IPS-18c (cell line): ENCODE data around the gene TBCD.
"Not testable (repeated sequence)": the region's sequence is repeated elsewhere in the genome, so short reads cannot be mapped to it uniquely, and the experiment has no call there.

ENCODE experiments used
- H3K4me3 ChIP-seq: 2 replicates; pipeline ENCODE4 v1.7.0; 2013; ENCODE audit warnings: low read depth, mild to moderate bottlenecking, low read length, moderate library complexity; ENCODE audit not compliant: insufficient read depth
- H3K9me3 ChIP-seq: one replicate; pipeline ENCODE4 v1.6.1; 2013; ENCODE audit warnings: mild to moderate bottlenecking, low read length, moderate library complexity; ENCODE audit not compliant: control insufficient read depth, insufficient read depth

TBCD gene

DNA sequence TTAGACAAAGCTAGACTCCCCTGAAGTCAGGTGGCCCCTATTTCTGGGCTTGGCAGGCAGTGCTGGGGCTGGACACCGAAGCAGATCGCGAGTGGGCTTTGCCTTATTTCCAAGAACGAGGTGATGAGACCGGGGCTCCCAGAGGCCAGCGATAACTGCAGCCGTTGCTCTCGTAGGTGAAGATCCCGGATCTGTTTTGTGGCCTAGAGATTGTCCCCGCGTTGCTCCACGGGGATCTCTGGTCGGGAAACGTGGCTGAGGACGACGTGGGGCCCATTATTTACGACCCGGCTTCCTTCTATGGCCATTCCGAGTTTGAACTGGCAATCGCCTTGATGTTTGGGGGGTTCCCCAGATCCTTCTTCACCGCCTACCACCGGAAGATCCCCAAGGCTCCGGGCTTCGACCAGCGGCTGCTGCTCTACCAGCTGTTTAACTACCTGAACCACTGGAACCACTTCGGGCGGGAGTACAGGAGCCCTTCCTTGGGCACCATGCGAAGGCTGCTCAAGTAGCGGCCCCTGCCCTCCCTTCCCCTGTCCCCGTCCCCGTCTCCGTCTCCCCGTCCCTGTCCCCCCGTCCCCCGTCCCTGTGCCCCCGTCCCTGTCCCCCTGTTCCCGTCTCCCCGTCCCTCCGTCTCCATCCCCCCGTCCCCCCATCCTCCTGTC lies 1.5 kb upstream of the TBCD start:
- Histone ChIP-seq H3K4me3 (no peak overlapping the region), H3K9me3 (peaks cover 6% of the 10 kb centered on the region)

DNA sequence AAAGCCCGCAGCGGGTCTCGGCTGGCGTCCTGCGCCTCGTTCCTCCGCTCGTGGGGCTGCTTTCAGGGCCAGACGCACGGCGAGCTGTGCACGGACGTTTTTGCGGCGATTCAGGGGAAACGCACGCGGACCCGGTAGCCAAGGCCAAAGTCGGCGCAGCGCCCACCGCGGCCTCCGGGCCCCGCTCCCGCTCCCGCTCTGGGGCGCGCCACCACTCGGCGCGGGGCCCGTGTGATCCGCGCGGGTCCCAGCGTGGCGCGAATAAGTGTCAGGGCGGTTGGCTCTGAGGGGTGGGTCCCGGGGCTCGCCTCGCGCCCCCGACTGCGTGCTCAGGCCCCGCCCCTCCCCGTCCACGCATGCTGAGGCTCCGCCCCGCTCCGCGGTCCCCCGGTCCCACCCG lies 694 bp upstream of the TBCD start:
- Histone ChIP-seq H3K9me3 (peaks cover 6% of the 10 kb centered on the region), H3K4me3 (peak overlapping the region; percentile 57)

- H3K9me3 ChIP-seq, result peaks cover 3% of the 10 kb centered on the region
- peak overlapping the region; percentile 99 for H3K4me3 ChIP-seq
Observed at GRCh38 chr17:82752371-82753200, 721 bp downstream of the TBCD start.

DNA sequence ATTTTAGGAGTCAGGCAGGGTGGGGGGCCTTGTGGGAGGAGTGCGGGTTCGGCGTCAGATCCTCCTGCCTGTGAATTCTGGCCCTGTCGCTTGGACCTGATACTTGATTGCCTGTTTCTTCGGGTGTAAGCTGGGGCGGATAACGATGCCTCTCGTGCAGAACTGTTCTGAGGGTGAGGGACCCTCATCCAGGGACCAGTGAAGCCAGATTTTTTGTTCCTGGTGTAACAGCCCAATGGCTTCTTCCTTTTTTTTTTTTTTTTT lies 1.3 kb downstream of the TBCD start:
- Histone ChIP-seq H3K9me3 (peaks cover 2% of the 10 kb centered on the region), H3K4me3 (peak overlapping the region; percentile 99)

DNA sequence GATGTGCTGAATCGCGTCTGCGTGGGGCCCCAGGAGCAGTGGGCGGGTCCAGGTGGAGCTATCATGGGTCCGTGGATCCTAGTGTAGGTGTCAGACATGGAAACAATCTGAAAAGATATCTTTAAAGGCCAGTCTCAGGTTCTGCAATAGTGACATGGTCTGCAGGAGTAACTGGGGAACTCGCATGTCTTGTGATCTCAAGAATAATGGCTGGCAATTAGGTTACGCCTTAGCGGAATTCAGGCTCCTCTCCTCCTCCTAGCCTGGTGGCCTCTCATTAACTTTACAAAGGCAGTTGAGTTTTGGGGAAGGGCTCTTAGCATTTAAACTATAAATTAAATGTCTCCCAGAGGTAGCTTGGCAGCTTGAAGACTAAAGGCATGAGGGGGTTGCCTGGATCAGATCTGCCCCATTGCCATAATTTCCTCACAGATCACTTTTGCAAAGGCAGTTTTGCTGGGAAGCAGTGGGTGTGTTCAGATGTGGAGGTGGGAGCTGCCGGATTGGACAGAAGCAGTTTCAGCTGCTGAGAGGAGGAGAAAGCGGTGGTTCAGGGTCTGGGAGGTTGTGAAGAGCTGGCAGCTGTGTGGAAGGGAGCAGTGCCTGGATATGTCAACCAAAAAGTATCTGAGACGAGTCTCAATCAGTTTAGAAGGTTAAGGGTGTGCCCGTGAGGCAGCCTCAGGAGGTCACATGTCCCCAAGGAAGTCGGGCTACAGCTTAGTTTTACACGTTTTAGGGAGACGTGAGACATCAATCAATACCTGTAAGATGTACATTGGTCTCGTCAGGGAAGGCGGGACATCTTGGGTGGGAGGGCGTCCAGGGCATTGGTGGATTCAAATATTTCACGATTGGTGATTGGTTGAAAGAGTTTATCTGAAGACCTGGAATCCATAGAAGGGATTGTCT lies 2.7 kb downstream of the TBCD start:
- no peaks in the 10 kb centered on the region for H3K9me3 ChIP-seq
- H3K4me3 ChIP-seq, result peak overlapping the region; percentile 34

DNA sequence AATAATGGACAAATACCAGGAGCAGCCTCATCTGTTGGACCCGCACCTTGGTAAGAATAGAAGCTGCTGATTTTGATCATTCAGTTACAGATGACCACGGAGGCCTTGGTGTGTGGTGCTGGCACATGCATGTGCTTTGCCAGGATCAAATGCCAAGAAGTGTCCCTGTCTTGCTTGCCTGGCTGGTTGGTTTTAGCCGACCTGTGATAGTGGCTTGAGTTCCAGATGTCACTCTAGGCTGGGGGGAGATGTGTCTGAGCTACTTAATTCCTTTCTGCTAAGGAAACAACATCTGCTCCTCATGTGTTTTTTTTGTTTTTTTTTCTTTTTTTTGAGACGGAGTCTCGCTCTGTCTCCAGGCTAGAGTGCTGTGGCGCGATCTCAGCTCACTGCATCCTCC lies 4.3 kb downstream of the TBCD start:
- no peak overlapping the region for H3K4me3 ChIP-seq
- no peaks in the 10 kb centered on the region for H3K9me3 ChIP-seq

DNA sequence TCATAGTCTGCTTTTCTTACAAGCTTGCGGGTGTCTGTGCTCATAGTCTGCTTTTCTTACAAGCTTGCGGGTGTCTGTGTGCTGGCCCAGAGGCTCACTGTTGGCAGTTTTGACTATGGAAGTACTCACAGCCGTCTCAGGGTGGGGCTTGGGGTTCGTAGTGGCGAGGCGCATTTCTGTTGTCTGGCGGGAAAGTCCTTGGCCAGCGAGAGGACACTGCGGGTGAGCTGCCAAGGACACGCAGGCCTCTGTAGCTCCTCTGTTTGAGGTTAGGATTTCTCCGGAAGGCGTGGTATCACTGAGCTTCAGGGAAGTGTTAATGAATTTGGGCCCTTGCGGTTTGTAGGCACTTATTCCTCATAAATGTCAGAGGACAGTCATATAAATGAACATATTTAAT lies 13.5 kb downstream of the TBCD start:
- H3K4me3 ChIP-seq, result no peak overlapping the region
- H3K9me3 ChIP-seq, result no peaks in the 10 kb centered on the region

GRCh38 chr17:82767041-82767754 lies 15.3 kb downstream of the TBCD start:
- Histone ChIP-seq H3K4me3 (no peak overlapping the region), H3K9me3 (no peaks in the 10 kb centered on the region)

DNA sequence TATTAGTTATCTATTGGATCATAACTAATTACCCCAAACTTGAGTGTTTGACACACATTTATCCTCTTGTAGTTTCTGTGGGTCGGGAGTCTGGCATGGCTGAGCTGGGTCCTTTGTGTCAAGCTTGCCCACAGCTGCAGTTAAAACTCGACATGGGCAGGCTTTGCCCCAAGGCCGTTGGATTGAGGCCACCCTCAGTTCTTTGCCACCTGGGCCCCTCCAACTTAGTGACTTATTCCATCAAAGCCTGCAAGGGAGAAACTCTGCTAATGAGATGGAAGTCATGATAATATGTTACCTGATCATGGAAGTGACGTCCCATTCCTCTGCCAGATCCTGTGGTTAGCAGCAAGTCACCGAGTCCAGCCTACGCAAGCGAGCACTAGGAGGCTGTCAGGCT lies 17.2 kb downstream of the TBCD start:
- no peak overlapping the region for H3K4me3 ChIP-seq
- H3K9me3 ChIP-seq, result no peaks in the 10 kb centered on the region

DNA sequence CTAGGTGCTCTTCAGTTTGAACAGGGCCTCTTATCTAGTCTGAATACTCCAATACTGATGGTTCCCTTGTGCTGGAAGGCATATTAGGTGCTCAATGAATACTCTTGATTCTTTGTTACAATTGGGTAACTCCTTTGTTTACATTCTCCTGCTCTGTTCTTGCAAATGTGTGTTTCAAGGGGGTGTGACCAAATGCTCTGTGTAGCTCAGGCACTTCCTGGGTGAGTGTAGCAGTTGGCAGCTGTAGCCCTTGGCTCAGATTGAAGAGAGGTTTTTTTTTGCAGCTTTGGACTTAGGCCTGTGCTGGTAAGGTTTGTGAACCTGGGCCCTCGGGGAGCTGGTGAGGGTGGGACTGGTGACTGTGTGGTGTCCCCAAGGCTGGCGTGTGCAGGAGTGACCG lies 20.2 kb downstream of the TBCD start:
- Histone ChIP-seq H3K9me3 (no peaks in the 10 kb centered on the region), H3K4me3 (no peak overlapping the region)

GRCh38 chr17:82774456-82774855 lies 22.6 kb downstream of the TBCD start:
- H3K4me3 ChIP-seq, H3K9me3 ChIP-seq: not testable (repeated sequence)

- H3K9me3 ChIP-seq, result no peaks in the 10 kb centered on the region
- H3K4me3 ChIP-seq, result no peak overlapping the region
Observed at GRCh38 chr17:82775001-82775823, 23.3 kb downstream of the TBCD start.

- Histone ChIP-seq H3K9me3 (no peaks in the 10 kb centered on the region), H3K4me3 (no peak overlapping the region)
Observed at GRCh38 chr17:82776454-82776853, 24.6 kb downstream of the TBCD start.

DNA sequence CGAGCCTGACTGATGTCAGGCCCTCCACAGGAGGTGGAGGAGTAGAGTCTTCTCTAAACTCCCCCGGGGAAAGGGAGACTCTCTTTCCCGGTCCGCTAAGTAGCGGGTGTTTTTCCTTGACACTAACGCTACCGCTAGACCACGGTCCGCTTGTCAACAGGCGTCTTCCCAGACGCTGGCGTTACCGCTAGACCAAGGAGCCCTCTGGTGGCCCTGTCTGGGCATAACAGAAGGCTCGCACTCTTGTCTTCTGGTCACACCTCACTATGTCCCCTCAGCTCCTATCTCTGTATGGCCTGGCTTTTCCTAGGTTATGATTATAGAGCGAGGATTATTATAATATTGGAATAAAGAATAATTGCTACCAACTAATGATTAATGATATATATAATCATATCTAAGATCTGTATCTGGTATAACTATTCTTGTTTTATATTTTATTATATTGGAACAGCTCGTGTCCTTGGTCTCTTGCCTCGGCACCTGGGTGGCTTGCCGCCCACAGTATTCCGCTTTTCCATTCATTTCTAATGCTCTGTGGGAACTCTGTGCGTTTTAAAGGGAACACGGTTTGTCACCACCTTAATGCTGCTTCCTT lies 26.0 kb downstream of the TBCD start:
- H3K4me3 ChIP-seq, H3K9me3 ChIP-seq: not testable (repeated sequence)

DNA sequence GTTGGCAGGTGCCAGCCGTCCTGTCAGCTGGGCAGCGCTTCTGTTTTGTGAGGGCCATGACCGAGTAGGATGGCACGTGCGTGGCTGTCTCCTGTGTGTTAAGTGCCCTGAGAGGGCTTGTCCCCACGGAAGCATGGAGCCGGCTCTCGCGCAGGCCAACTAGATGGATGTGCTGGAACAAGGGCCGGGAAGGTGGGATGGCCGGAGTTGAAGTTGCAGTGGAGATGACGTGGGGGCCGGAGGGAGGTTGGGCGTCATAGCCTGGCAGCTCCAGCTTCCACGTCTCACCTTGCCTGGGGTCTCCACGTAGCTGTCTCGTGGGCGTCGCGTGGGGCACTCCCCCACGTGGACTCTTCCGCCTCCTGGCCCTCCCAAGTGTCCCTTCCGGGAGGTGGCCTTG lies 27.7 kb downstream of the TBCD start:
- H3K9me3 ChIP-seq, result no peaks in the 10 kb centered on the region
- no peak overlapping the region for H3K4me3 ChIP-seq

DNA sequence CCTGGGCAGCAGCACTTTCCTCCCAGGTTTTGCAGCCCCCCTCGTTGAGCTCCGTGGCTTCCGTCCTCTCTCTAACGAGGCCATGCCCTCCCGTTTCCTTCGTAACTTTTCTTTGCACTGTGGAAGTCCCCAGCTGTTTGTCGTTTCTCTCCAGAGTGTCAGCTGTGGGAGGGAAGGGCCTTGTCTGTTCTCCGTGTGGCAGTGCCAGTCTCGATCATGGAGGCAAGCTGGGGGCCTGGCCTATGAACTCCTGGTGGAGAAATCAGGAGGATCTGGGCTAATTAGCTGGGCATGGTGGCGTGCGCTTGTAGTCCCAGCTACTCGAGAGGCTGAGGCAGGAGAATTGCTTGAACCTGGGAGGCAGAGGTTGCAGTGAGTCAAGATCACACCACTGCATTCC lies 28.3 kb downstream of the TBCD start:
- Histone ChIP-seq H3K9me3 (no peaks in the 10 kb centered on the region), H3K4me3 (no peak overlapping the region)
